ENCODE data around the gene DNAL4. TPM values are rescaled to one million over a fixed set of nuclear protein-coding genes. Genes with fewer than 3 reads are reported as not detected.

Gene DNAL4
- total RNA-seq, 1 experiment from 2014 or later = 8.3 TPM

DNA sequence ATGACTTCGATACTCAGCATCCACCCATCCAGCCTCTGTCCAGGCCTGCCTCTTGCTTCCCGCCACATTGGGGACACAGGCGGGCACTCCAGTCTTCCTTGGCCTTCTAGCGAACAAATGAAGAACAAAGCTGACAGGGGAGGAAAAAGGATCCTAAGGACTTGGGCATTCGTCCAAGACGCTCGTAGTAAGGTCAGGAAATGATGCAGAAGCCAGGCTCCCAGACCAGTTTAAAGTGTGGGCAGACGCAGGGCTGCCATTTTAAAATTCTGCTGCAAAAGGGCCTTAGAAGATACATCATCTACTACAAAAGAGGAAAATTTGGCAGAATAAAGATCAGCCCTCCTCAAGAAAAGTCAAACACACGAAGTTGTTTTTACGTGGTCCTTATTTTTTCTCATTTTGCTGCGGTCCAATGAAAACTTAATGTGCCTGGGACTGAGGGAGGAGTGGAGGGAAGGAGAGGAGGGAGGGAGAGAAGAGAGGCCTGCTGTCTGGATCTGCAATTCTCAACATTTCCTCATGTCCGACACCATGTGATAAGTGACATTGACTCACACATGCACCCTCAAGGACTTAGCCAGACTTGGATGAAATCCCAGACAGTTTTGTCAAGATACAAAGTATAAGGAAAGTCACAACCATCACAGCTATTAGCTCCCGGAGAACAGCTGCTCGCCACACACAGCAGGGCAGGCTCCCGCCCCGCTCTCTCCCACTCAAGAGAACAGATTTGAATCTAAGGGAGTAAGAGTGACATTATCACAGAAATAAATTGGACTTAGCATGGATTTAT, 5.7 kb downstream of the DNAL4 start:
- no CpG with 5 or more reads among the region's 16 CpGs for WGBS (ENCODE audit: extremely low coverage, insufficient read length, low lambda C conversion rate)
- no peak overlapping the region for H3K9ac ChIP-seq (ENCODE audit: extremely low read depth, insufficient read length, low read length)
- no peak overlapping the region for H3K4me2 ChIP-seq (ENCODE audit: insufficient read depth, insufficient read length, low read length)

More for the DNA sequence above, 5.7 kb downstream of the DNAL4 start:
- DNase-seq = no peak
- H3K36me3 Mint-ChIP-seq (ENCODE audit: insufficient read depth in 1 of 3, low read depth in 3 of 3) = no peaks in the 10 kb centered on the region
- no peak overlapping the region for H3K4ac ChIP-seq (ENCODE audit: low read depth, low read length)
- H3K14ac ChIP-seq (ENCODE audit: insufficient read depth, low read length) = no peak overlapping the region
- no peaks in the 10 kb centered on the region for H3K9me3 Mint-ChIP-seq
- H2BK120ac ChIP-seq (ENCODE audit: low read depth, low read length, poor library complexity, severe bottlenecking) = no peak overlapping the region
- H2BK5ac ChIP-seq (ENCODE audit: insufficient read length, low read length) = no peak overlapping the region
- H4K5ac ChIP-seq (ENCODE audit: insufficient read length, low read depth, low read length) = no peak overlapping the region
- H3K27me3 Mint-ChIP-seq (ENCODE audit: low read depth) = no peaks in the 10 kb centered on the region
- H3K23ac ChIP-seq (ENCODE audit: insufficient read length, low read depth, low read length) = no peak overlapping the region
- H3K4me3 Mint-ChIP-seq = no peak overlapping the region
- H3K27me3 ChIP-seq (ENCODE audit: insufficient read depth, low read length) = no peaks in the 10 kb centered on the region
- no peaks in the 10 kb centered on the region for H4K20me1 ChIP-seq (ENCODE audit: control insufficient read depth, insufficient read depth, insufficient read length)
- H2BK12ac ChIP-seq (ENCODE audit: insufficient read length, low read depth, low read length) = no peak overlapping the region
- TF ChIP-seq, protein P1, sequence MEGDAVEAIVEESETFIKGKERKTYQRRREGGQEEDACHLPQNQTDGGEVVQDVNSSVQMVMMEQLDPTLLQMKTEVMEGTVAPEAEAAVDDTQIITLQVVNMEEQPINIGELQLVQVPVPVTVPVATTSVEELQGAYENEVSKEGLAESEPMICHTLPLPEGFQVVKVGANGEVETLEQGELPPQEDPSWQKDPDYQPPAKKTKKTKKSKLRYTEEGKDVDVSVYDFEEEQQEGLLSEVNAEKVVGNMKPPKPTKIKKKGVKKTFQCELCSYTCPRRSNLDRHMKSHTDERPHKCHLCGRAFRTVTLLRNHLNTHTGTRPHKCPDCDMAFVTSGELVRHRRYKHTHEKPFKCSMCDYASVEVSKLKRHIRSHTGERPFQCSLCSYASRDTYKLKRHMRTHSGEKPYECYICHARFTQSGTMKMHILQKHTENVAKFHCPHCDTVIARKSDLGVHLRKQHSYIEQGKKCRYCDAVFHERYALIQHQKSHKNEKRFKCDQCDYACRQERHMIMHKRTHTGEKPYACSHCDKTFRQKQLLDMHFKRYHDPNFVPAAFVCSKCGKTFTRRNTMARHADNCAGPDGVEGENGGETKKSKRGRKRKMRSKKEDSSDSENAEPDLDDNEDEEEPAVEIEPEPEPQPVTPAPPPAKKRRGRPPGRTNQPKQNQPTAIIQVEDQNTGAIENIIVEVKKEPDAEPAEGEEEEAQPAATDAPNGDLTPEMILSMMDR (conservative IDR thresholded peaks at IDR 0.05) = no peak
- no peak overlapping the region for H2BK15ac ChIP-seq (ENCODE audit: low read depth, low read length)
- no peak overlapping the region for H3K56ac ChIP-seq (ENCODE audit: insufficient read length, low read depth, low read length)
- peaks cover 4 to 5% of the 10 kb centered on the region in 2 experiments for H3K4me1 Mint-ChIP-seq
- H2BK20ac ChIP-seq (ENCODE audit: low read depth, low read length, poor library complexity, severe bottlenecking) = no peak overlapping the region
- no peak overlapping the region for H4K8ac ChIP-seq (replicated peaks; ENCODE audit: insufficient read length, low read depth, low read length)
- H3K9me3 ChIP-seq (ENCODE audit: control insufficient read depth, low read depth, low read length) = no peaks in the 10 kb centered on the region
- H2AK5ac ChIP-seq (ENCODE audit: insufficient read length, low read length) = no peak overlapping the region
- no peak overlapping the region for H3T11ph ChIP-seq (ENCODE audit: low read length)
- H3K18ac ChIP-seq (ENCODE audit: insufficient read length, low read depth, low read length) = no peak overlapping the region
- H3K79me1 ChIP-seq (ENCODE audit: insufficient read depth, low read depth, low read length, poor library complexity, severe bottlenecking) = no peaks in the 10 kb centered on the region
- no peak overlapping the region for H4K91ac ChIP-seq (ENCODE audit: insufficient read length, low read depth, low read length)
- H3K4me1 ChIP-seq (ENCODE audit: insufficient read depth, low read length) = no peaks in the 10 kb centered on the region
- H2AFZ ChIP-seq (ENCODE audit: low read length) = no peak overlapping the region
- no peak overlapping the region for H3K27ac ChIP-seq (ENCODE audit: insufficient read length, low read depth, low read length)
- 0 out of 7 replicates have a peak overlapping the region, but pooled peaks of 1 of the 3 experiments have one; percentile 15 for H3K27ac Mint-ChIP-seq
- no peaks in the 10 kb centered on the region for H3K23me2 ChIP-seq (ENCODE audit: insufficient read length, low read depth, low read length, poor library complexity, severe bottlenecking)
- no peaks in the 10 kb centered on the region for H3K79me2 ChIP-seq (ENCODE audit: insufficient read depth, low read length)
